Stimulated activated CD8-positive, alpha-beta memory T cell treated with anti-CD3 and anti-CD28 coated beads, Interleukin-15, amount 100 ng/mL, for 4 hours (primary cell): ENCODE data around the gene VAPA.
"Not testable (repeated sequence)": the region's sequence is repeated elsewhere in the genome, so short reads cannot be mapped to it uniquely, and the experiment has no call there.

Source experiments
- DNase-seq, 2 donors: peaks; one replicate each; pipeline ENCODE4 v3.0.0-alpha.2; 2020; ENCODE audit warnings: low read depth in 2 of 2

The VAPA gene

DNA sequence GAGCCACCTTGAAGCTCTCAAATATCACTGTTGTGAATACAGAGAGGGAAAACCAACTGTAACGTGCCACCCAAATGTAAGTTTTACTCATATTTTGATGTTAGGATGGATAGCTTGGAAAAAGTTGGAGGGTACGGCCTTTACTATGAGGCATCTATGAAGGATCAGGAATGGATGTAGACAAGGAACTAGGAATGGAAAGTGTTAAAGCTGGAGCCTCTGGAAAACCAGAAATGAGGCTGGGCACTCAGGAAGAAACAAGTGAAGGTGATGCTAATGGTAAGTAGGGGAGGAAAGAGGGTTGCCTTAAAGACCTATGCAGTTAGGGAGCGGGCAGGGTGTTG lies 27.8 kb upstream of the VAPA start:
- DNase-seq, result no peak

GRCh38 chr18:9887992-9888391 lies 25.8 kb upstream of the VAPA start:
- no peak for DNase-seq

DNA sequence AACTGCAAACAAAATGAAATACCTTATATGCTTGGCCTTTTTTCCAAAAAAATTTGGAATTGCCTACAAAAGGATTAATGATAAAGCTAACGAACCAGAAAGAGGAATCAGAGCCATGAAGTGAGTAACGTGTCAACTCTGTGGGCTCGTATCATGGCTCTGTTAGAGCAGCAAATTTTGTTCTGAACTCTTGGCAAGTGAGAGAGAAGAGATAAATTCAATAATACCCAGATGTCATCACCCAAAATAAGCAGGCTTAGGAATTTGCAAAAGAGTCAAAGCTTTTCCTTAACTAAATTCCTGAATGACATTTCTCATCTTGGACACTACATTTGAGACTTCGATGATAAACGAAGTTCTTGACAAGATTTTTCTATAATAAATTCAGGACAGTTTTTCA lies 23.6 kb upstream of the VAPA start:
- DNase-seq, result no peak

- no peak for DNase-seq
Observed at GRCh38 chr18:9890957-9891356, 22.9 kb upstream of the VAPA start.

DNA sequence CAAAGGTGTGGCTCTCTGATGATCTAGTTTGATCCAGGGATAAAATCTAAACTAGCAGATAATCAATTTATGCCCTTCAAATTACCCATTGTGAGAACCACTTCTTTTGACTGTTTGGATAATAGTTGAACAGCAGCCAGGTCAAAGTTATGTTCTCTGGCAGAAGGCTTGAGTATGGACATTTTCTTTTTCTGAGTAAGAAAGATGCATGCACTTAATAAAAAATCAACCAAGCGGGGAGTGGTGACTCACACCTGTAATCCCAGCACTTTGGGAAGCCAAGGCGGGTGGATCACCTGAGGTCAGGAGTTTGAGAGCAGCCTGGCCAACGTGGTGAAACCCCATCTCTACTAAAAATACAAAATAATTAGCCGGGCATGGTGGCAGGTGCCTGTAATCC lies 22.3 kb upstream of the VAPA start:
- not testable (repeated sequence) for DNase-seq

DNA sequence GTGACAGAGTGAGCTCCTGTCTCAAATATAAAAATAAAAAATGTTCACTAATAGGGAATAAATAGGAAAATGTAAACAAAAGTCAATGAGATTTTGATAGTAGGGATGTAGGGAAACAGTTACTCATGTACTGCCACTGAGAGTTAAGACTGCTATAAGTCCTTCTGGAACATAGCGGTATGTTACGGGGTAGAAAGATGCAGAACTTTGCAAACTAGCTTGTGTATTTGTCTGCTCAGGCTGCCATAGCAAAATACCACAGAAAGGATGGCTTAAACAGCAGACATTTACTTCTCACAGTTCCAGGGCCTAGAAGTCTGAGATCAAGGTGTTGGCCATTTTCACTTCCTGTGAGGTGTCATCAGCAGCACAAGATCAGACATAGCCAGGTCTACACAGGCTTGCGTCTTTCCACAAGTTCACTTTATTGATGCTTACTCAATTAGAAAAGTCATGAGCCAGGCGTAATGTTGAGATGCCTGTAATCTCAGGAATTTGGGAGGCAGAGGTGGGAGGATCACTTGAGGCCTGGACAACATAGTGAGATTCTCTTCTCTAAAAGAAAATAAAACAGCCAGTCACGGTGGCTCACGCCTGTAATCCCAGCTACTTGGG lies 19.3 kb upstream of the VAPA start:
- no peak for DNase-seq

DNA sequence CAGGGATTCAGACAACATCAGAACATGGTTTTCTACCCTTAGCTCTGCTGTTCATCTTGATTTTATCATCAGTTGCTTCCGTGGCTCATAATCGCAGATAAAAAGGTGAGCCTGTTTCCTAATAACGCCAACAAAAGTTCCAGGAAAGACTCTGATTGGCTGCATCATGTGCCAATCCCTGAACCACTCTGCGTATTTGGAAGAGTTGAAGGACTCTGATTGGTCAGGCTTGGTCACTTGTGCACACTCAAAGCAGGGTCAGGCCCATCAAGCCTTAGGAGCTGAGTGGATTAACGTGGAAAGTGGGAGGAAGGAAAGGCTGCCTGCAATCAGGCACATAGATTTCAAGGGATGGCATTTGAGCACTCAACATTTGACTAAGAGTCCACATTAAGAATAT lies 16.7 kb upstream of the VAPA start:
- DNase-seq, result no peak

DNA sequence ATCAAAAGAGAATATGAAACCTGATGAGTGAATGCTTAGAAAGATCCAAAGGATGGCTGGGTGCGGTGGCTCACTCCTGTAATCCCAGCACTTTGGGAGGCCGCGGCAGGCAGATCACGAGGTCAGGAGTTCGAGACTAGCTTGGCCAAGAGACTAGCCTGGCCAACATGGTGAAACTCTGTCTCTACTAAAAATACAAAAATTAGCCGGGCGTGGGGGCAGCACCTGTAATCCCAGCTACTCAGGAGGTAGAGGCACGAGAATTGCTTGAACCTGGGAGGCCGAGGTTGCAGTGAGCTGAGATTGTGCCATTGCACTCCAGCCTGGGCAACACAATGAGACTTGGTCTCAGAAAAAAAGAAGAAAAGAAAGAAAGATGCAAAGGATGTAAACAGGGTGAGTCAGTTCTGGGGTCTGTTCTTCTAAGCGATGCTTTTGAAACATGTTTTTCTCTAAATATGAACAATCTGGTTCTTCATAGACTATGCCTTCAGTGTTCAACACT lies 16.0 kb upstream of the VAPA start:
- not testable (repeated sequence) for DNase-seq

- DNase-seq, result no peak
Observed at GRCh38 chr18:9898792-9899549, 14.8 kb upstream of the VAPA start.

DNA sequence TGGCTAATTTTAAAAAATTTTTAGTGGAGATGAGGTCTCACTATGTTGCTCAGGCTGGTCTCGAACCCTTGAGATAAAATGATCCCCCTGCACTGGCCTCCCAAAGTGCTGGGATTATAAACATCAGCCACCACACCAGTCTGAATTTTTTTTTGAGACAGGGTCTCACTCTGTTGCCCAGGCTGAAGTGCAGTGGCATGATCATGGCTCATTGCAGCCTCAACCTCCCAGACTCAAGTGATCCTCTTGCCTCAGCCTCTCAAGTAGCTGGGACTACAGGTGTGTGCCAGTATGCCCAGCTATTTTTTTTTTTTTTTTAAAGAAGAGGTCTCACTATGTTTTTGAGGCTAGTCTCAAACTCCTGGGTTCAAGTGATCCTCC lies 14.3 kb upstream of the VAPA start:
- not testable (repeated sequence) for DNase-seq

- no peak for DNase-seq
Observed at GRCh38 chr18:9900699-9901098, 13.1 kb upstream of the VAPA start.

DNA sequence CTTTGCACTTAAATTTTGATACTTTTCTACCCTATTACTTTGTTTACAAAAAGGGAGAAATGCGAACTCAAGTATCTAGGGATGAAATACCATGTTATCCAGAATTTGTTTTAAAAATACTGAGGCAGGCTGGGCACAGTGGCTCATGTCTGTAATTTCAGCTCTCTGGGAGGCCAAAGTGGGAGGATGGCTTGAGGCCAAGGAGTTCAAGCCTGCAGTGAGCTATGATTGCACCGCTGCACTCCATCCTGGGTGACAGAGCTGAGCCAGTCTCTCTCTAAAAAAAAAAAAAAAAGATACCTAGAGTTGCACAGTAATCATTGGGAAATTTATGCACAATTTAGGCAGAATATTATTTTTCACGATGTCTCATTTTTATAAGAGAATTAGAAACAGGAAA lies 12.4 kb upstream of the VAPA start:
- no peak for DNase-seq

- DNase-seq, result not testable (repeated sequence)
Observed at GRCh38 chr18:9902264-9902663, 11.6 kb upstream of the VAPA start.

- DNase-seq, result no peak
Observed at GRCh38 chr18:9902832-9903231, 11.0 kb upstream of the VAPA start.

GRCh38 chr18:9905401-9905922 lies 8.4 kb upstream of the VAPA start:
- DNase-seq, result no peak

DNA sequence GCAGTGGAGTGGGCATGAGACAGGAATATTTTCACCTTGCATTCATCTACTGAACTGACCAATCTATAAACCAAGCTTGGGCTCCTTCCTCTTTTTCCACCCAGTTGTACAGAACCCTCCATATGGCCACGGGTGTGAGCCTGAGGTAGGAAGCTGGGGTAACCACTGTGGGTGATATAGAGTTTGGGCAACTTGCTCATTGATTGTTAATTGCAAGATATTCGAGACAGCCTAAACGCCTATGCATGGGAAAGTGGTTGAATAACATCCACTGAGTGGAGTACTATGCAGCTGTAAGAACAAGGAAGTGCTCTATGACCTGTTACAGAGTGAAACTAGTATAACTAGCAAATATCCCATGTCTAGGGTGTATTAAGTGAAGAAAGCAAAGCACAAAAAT lies 7.3 kb upstream of the VAPA start:
- DNase-seq, result no peak

DNA sequence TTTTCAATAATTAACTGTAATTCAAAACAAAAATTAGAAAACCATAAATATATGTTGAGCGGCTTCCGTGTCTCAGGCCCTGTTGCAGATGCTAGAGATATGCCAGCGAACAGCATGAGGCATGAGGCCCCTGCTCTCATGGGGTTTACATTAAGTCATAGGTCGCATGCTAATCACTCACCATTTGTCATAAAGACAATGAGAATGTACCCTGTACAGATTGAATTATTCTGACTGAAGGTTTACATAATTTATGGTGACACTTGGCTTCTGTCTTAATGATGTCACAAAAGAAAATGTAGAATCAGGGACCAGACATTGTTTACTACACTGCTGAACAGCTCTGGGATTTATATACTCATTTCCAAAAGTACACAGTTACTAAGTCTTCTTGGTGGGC lies 5.9 kb upstream of the VAPA start:
- DNase-seq, result no peak

DNA sequence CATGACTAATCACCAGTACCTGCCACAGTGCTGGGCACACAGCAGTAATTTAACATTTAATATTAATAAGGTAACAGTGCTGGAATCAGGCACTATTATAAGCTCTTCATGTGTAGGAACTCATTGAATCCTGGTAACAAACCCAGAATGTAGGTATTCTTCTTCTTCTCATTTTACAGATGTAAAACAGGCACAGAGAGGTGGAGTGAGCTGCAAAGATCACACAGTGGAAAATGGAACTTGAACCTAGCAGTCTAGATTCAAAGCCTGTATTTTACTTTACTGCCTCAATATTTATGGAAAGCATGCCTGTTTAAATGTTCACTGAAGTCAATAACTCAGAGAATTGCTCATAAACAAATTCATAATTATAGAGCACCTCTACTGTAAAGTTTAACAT lies 3.7 kb upstream of the VAPA start:
- DNase-seq, result no peak

DNA sequence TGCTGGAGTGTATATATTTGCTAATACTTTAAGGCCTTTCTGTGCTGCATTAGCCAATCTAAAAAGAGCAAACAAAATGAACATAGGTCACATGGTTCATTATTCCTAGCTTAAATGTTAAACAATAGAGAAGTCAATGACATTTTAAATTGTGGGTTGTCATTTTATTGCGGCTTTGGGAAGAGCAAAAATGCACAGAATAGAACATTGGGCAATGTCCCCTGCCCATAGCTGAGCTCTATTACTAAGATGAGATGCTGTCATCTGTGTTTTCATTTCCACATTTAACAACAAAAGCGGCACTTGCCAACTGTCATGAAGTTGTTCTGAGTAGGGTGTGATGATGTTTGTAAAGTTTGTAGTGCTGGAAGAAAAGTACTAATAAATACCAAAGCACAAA lies 3.2 kb upstream of the VAPA start:
- no peak for DNase-seq

DNA sequence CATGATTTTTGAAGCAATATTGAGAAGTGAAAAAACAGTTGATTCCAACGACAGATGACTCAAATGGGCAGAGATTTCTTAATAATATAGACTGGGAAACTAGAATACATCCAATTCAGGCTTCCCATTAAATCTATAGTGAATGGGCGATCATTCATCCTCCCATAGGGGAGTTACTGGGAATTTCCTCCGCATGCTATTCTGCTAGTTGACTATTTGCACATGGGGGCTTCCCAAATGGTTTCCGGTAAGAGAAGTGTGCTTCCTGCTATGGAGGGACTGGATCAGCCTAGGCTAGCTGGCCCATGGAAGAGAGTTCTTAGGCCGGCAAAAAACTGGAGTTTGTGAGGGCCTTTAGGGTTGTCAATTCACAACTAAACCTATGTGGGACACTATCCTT lies 2.6 kb upstream of the VAPA start:
- no peak for DNase-seq

- DNase-seq, result not testable (repeated sequence)
Observed at GRCh38 chr18:9912285-9912684, 1.5 kb upstream of the VAPA start.

DNA sequence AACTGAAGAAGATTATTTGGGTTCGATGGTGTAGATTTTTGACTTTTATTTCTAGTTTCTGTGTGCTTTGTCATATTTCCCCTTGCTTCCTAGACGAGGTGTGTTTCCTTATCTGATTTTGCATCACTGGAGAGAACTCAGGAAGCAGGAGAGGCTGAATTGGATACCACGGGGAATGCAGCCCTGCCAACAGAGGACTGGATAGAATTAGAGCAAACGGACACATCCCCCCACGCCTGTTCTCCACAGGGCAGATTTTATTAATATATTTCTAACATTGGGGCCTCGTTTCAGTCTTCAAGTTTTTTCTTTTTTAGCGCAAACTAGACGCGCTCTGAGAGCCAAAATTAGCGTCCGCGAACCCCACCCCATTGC lies 678 bp upstream of the VAPA start:
- DNase-seq, result no peak

DNA sequence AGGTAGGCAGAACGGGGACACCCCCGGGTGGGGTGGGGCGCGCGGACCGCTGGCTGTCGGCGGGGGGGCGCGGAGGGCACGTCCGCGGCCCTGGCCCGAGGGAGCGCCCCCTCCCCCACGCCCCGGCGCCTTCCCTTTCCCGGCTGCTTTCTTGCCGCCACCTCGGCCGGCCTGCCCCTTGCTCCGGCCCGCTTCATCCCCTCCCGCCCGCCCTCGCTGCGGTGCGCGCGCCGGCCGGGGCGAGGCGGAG lies 443 bp downstream of the VAPA start:
- DNase-seq, result no peak
